GM23338 (cell line): ENCODE results near the gene QRICH2.

ENCODE experiments used
- CREB1 ChIP-seq: fragments of 250-450 bp; sonication (Bioruptor Pico); IDR thresholded peaks from 2 replicates; pipeline ENCODE4 v1.5.0; 2020; ENCODE audit warnings: low read depth, mild to moderate bottlenecking, moderate library complexity
- CTCF ChIP-seq, 2 experiments: fragments of 200-600 bp in 1 of 2; sonication (generic) in 1 of 2; conservative IDR thresholded peaks; 2 replicates each; pipeline versions ENCODE4 v1.5.1 to v1.6.1; 2016 to 2017; ENCODE audit warnings: antibody characterized with exemption in 2 of 2, low read depth in 2 of 2, mild to moderate bottlenecking in 2 of 2, moderate library complexity in 1 of 2
- ETS1 ChIP-seq: IDR thresholded peaks from 2 replicates; pipeline ENCODE4 v1.6.1; 2016; ENCODE audit warnings: antibody characterized with exemption
- EZH2 ChIP-seq: fragments of 200-600 bp; sonication (generic); IDR thresholded peaks from one replicate; pipeline ENCODE4 v1.8.0; 2017; ENCODE audit warnings: antibody characterized with exemption, mild to moderate bottlenecking, low read depth; ENCODE audit not compliant: unreplicated experiment
- EZH2phosphoT487 ChIP-seq: fragments of 200-600 bp; sonication (generic); IDR thresholded peaks from one replicate; pipeline ENCODE4 v1.8.1; 2018; ENCODE audit warnings: antibody characterized with exemption; ENCODE audit not compliant: unreplicated experiment
- JUNB ChIP-seq: IDR thresholded peaks from one replicate; pipeline ENCODE4 v1.6.1; 2016; ENCODE audit warnings: antibody characterized with exemption; ENCODE audit not compliant: unreplicated experiment
- POLR2AphosphoS5 ChIP-seq: IDR thresholded peaks from 2 replicates; pipeline ENCODE4 v1.6.1; 2016; ENCODE audit warnings: antibody characterized with exemption, low read depth
- ZNF114 ChIP-seq: fragments of 250-450 bp; sonication (Bioruptor Pico); IDR thresholded peaks from 2 replicates; pipeline ENCODE4 v1.5.0; 2020; ENCODE audit warnings: mild to moderate bottlenecking, moderate library complexity
- ZNF462 ChIP-seq: fragments of 250-450 bp; sonication (Bioruptor Pico); IDR thresholded peaks from 2 replicates; pipeline ENCODE4 v1.5.0; 2020; ENCODE audit warnings: mild to moderate bottlenecking, moderate library complexity
- TF ChIP-seq, protein P1 (sequence below): IDR thresholded peaks from one replicate; pipeline ENCODE4 v1.6.1; 2018; ENCODE audit warnings: antibody characterized with exemption; ENCODE audit not compliant: unreplicated experiment

GRCh38 chr17:76268991-76269981 is 38.8 kb downstream of the QRICH2 start:
- TF ChIP-seq, protein P1, sequence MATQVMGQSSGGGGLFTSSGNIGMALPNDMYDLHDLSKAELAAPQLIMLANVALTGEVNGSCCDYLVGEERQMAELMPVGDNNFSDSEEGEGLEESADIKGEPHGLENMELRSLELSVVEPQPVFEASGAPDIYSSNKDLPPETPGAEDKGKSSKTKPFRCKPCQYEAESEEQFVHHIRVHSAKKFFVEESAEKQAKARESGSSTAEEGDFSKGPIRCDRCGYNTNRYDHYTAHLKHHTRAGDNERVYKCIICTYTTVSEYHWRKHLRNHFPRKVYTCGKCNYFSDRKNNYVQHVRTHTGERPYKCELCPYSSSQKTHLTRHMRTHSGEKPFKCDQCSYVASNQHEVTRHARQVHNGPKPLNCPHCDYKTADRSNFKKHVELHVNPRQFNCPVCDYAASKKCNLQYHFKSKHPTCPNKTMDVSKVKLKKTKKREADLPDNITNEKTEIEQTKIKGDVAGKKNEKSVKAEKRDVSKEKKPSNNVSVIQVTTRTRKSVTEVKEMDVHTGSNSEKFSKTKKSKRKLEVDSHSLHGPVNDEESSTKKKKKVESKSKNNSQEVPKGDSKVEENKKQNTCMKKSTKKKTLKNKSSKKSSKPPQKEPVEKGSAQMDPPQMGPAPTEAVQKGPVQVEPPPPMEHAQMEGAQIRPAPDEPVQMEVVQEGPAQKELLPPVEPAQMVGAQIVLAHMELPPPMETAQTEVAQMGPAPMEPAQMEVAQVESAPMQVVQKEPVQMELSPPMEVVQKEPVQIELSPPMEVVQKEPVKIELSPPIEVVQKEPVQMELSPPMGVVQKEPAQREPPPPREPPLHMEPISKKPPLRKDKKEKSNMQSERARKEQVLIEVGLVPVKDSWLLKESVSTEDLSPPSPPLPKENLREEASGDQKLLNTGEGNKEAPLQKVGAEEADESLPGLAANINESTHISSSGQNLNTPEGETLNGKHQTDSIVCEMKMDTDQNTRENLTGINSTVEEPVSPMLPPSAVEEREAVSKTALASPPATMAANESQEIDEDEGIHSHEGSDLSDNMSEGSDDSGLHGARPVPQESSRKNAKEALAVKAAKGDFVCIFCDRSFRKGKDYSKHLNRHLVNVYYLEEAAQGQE, result no peak
- TF ChIP-seq ZNF114 (CRISPR knock-in tag), result no peak
- TF ChIP-seq POLR2AphosphoS5, result no peak
- no peak for TF ChIP-seq CTCF (conservative IDR thresholded peaks at IDR 0.05; ENCODE audit: low read depth in 2 of 2)
- no peak for TF ChIP-seq JUNB
- no peak for TF ChIP-seq ETS1
- no peak for TF ChIP-seq EZH2
- TF ChIP-seq EZH2phosphoT487, result no peak
- TF ChIP-seq ZNF462, result no peak
- no peak for TF ChIP-seq CREB1 (CRISPR knock-in tag)
